Left renal cortex interstitium (tissue), 4 donors: Measurements from ENCODE around the gene NTRK3. TPM values are rescaled to one million over a fixed set of nuclear protein-coding genes. Genes with fewer than 3 reads are reported as not detected.

Experiments used
- DNase-seq, 4 donors: peaks; one replicate each; pipeline ENCODE4 v3.0.0-alpha.2; 2013; ENCODE audit warnings: low read depth in 4 of 4, low spot score in 2 of 4, missing footprints in 1 of 4
- polyA plus RNA-seq, 4 donors: library from polyadenylated mRNA; unstranded; fragments of 120-200 nt; gene quantifications; one replicate each; pipeline ENCODE4 v1.2.1, GENCODE V29; 2013; ENCODE audit not compliant: insufficient read length in 4 of 4

The NTRK3 gene
- polyA plus RNA-seq = 10 to 100 TPM; 10.9 to 16.6 (median 13.0) TPM

DNA sequence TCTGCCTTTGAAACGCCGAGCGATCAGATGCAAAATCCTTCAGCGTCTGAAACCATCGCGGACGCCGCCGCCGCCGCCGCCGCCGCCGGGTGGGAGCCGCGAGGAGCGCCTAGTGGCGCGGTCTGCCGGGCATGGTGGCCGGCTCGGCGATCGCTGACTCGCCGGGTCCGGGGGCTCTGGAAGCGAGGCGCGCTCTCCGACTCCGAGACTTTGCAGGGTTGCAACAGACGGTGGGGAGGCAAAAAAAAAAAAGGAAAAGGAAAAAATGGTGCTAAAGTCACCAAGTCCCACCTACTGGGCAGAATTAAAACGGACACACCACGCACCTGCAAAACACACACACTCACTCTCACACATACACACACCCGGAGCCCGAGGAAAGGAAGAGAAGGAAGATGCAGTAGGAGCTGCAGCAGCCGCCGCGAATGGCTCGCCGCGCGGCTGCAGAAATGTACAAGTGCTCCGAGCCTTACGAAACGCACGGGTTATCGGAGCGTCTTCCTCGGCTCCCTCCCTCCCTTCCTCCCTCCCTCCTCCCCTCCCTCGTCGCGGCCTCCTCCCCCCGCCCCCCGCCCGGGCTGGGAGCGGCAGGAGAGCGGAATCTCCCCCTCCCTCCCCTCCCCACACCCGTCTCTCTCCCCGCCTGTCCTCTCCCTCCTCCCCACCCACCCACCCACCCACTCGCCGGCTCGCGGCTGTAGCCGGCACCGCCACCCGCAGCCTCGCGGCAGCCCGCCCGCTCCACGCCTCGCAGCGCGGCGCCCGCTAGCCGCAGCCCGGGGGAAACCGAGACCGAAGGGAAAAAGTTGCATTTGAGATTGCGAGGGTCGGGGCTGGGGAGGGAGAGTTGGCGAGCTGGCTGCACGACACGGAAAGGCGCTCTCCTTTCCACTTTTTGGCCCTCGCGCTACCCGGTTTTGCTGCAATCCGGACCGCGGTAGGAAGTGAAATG lies at the start of gene NTRK3:
Gene NTRK3 (minus strand): TSS at position 461 of the 952 bp plus-strand sequence. CDS start 586 bp downstream, outside the sequence.
- DNase-seq = no peak

DNA sequence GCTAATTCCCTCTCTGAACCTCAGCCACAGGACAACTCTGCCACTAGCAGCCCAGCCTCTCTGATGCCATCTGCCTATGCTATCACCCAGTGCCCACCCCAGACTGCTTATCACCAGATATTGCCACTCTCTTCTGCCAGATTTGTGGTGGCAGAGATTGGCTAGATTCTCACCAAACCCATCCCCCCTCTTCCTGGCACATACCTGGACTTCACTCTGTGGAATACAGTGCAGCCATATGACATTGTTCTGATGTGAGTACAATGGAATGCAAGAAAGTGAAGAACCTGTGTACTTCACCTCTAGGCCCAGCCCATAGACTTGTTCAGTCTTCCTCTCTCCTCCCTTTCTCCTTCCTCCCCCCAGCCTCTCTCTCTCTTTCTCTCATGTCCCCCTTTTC lies 46.9 kb upstream of the NTRK3 start:
- DNase-seq = no peak

DNA sequence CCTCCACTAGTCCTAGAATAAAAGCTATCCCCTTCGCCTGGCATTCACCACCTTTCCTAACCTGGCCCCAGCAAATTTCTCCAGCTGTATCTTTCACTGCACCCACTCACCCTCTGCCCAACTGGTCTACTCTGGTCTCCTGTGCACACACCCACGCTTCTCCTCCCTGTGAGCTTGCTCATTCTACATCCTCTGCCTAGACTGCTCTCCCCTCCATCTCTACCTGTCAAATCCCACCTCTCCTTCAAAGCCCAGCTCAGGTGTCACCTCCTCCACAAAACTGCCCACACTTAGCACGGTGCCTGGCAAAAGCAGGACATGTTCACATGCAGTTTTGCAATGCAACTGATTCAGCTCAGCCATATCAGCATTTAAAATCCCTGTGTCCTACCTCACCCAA lies 45.8 kb upstream of the NTRK3 start:
- DNase-seq = no peak

DNA sequence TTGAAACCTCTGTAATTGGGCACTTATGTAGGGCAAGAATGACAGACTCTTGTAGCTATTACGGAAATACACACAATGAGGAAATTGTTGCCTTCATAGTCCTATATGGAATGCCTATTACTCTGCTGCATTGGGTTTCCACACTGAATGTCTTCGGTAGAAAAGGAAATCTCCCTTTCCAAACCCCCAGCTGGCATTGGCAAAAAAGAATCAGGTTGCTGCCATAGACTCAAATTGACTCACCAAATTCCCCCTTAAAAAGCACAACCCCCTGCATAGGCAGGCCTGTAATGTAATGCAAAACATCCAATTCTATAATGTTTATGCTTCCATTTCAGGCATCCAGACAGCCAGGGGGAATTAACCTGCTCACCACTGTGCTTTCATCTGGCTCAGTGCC lies 44.8 kb upstream of the NTRK3 start:
- no peak for DNase-seq

DNA sequence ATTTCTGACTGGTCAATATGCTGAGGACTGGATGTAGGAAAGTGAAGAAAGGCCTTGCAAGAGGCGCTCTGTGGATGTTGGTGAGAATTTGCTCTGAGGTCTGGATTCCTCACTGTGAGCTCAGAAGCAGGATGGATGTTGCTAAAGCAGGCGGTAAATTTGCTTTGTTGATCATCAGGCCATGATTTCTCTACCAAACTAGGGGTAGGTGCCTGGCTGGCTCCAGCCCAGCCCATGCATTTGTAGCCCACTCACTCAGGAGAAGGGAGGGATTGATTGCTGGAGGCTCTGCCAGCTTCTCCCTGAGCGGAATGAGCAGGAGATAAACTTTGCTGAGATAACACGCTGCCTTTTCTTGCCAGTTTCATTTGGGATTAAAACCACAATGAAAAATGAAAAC lies 44.3 kb upstream of the NTRK3 start:
- no peak for DNase-seq

DNA sequence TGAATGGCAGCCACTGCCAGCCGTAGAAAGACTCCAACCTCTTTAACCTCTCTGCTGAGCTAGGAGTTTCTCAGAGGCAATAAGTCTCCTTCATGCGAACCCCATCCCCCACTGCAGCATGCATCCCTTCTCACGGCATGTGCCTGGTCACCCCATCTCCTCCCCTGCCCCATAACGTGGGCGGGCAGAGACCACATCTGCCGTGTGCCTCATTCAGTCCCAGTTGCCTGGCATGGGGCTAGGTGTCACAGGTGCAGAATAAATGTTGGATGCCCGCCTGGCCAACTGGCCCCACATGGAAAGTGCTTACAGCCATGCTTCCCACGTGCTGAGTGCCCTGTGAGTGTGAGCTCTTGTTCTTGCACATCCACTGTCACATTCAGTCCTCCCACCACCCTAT lies 43.5 kb upstream of the NTRK3 start:
- DNase-seq = no peak

DNA sequence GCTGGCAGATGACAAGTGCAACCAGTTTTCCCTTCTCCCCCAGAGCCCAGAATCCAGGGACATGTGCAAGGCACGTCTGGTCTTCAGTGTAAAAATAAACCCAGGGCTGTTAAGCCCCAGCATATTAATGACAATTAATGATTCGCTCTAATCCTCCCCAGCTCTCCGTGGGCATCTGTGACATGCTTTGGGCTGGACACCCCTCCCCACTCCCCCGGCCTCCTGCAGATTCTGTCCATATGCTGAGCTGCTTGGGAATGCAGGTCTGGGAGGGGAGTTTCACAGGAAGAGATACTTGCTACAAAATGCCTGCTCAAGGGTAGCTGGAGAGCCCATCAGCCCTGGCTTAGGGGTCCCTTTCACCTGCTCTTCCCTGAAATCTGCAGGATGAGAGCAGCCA lies 43.0 kb upstream of the NTRK3 start:
- no peak for DNase-seq

DNA sequence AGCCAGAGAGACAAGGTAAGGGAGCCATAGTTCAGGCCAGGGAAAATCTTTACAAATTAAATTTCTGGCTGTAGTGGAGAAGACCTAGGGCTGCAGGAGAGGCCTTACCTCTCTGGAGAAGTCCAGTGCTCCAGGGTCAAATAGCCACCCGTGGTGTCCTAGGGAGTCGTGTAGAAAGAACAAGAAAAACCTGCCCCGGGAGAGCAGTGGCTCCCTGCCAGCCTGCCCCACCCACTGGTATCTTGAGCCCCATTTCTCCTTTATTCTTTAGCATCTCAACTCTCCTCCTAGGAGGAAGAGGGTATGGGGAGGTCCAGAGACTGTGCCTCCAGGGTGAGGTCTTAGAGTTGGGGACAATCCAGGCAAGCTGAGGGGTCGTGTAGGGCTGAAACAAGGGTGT lies 32.1 kb upstream of the NTRK3 start:
- no peak for DNase-seq

DNA sequence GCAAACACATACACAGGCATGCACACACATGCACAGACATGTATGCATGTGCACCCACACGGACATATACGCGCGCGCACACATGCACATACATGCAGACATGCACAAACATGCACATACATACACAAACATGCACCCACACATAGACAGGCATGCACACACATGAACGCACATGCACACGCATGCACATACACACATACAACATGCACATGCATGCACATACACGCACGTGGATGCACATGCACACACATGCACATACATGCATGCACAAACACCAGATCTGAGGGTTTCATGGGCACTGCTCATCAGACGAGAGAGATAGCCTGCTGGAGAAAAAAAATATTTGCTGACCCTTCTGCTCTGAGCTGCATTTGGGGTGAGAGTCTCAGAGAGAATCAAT lies 31.7 kb upstream of the NTRK3 start:
- no peak for DNase-seq

DNA sequence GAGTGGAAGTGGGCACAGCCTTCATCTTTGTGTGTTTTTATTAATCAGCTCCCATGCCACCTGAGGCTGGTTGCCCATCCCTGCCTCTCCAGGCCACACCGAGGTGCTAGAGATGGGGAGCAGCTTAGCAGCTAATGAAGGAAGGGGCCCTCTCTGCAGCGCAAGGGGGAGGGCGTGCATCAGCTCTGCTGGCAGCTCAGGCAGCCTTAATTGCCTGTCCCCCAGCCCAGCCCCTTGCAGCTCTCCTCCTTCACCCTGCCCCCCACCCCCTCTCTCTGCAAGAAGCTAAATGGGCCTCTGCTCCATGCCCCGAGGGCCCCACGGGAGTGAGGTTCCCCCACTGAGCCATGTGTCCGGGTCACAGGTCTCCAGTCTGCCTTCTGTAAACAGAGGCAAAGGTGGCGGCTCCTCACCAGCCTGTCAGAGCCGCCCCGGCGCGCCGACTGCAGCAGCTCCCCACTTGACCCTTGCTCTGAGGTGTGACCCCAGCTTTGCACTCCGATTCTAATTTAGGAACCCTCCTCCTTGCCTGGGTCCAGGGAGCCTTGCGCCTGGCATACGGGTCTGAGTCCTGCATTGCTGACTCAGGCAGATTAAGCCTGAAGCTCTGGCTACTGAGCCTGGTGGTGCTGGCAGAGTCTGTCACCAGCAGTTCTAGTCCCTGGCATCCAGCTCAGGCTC lies 27.9 kb upstream of the NTRK3 start:
- DNase-seq = no peak

DNA sequence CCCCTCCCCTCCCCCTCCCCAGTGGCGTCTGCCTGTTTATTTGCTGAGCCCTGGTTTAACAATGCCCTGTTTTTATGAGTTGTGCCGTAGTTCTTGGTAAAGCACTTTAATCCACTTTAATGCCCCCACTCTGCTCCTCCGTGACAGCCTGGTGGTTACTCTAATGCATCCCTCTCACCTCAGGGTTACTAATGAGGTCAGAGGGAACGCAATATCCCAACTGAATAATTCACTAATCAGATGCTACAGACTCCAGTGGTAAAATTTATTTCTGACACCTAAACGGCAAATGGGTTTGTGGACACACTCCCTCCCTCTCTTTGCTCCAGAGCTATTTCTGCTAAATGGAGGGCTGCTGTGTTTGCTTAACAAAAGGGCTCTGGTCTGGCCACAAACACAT lies 26.1 kb upstream of the NTRK3 start:
- DNase-seq = no peak

DNA sequence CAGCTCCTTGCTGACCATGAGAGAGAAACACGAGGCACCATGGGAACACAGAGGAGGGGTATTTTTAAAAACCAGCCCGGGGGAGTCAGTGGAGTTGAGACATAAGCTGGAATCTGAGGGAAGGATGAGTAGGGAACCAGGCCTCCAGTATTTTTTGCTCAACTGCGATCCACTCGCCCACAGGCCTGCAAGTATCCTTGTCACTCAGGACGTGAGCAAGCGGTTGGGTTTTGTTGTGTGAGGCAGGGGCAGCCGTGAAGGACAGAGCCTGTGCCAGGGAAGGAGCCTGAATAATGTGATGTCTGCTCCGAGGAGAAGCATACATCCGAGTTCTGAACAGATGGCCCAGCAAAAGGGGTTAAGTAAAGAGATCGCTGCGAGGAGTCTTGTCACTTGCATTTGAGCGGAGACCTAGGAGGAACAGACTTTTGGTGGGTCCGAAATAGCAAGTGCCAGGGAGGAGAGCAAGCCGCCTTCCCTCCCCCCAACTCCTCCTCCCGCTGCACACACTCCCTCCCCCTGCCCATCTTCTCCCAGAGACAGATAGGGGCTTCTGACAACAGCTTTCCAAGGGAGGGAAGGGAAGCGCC lies 20.4 kb upstream of the NTRK3 start:
- no peak for DNase-seq

DNA sequence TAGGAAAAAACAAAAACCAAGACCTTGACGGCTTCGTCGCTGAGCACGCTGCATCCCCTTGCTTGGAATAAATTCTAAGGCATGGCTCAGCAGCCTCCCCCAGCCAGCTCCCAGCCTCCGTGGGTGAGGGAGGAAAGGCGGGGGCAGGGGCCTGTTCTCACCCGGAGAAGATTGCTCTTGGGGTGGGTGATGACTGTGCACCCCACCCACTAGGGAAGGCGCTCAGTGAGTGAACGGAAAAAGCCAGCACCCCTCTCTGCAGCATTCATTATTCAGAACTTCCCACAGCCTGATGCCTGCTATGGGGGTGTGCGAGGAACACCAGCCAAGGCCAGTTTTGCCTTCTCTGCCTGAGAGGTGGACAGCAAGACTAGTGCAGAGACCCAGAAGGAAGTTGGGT lies 19.3 kb upstream of the NTRK3 start:
- no peak for DNase-seq

DNA sequence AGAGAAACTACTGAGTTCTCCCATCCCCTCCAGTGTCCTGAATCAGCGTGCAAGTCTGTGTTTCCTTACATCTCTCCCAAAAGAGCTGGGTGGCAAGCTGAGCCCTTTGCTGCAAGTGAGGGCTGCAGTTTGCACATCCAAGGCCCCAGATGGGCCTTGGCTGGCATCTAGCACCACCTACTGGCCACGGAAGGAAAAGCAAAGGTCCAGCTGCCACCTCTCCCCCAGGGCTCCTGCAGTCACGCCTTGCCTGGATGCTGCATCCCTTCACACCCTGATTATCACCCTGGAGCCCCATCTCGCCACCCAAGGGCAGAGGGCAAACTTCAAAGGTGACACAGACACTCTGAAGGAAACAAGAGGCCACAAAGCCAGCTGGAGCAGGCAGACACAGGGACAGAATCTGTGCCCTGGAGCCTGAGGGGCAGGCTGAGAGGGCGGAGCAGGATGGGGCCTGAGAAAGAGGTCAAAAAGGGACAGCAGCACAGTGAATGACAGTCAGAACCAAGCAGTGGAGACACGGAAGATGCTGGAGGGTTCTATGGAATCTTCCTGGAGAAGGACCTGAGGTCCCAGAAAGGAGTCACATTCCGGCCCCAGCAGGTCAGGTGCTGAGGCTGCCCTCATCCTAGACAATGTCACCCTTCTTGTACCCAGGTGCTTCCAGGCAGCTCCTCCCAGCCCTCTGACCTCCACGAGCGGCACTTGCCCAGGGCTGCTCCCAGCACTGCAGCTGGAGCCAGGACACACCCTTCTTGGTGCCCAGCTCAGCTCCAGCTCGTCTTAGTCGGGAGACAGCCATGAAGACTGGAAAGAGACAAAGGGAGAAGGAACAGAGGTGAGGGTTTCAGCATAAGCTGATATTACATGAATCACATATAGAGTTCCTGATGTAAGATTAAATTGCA lies 18.3 kb upstream of the NTRK3 start:
- DNase-seq = no peak

DNA sequence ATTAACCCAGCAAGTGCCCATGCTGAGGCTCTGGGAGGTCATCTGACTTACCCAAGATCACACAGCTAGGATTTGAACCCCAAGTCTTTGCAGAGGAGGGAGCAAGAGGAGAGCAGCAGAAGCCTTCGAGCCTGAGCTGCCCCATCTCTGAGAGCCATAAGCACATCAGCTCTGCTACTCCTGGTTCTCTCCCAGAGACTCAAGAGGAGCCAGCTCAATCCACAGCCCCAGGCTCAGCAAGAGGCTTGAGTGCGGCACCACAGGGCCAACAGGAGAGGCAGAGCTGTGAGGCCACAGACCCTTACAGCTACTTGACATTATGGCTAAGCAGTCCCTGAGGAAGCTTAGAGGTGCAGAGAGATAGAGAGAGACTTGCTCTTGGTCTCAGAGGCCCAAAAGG lies 15.9 kb upstream of the NTRK3 start:
- no peak for DNase-seq

DNA sequence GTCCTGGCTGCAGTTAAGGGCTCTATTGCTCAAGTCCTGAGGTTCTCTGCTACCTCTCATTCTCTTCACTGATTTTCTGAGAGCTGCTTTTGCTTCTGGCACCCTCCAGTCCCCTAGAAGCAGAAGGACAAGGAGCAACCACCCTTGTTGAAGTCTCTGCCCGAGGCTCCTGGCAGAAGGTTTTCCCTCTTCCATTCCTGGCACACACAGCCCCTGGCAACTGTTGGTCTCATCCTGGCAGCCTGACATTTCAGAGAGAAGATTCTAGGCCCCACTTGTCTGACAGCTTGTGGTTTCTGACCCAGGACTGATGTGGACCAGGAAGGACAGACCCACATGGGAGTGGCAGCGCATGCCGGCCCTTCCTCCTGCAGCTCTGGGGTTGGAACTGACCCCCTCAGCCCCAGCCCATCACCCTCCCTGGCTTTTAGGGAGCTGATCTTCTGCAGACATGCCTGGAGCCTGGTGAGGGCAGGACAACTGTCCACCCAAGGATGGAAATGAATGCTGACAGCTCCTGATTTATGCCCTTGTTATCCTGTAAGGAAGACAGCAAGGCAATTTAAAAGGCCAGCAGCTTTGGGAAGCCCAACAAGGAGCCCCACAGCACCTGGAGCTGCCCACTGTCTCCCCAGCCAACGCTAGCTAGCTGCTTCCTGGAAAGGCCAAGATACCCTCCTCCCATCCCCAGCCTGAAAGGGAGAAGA lies 13.0 kb upstream of the NTRK3 start:
- DNase-seq = no peak

DNA sequence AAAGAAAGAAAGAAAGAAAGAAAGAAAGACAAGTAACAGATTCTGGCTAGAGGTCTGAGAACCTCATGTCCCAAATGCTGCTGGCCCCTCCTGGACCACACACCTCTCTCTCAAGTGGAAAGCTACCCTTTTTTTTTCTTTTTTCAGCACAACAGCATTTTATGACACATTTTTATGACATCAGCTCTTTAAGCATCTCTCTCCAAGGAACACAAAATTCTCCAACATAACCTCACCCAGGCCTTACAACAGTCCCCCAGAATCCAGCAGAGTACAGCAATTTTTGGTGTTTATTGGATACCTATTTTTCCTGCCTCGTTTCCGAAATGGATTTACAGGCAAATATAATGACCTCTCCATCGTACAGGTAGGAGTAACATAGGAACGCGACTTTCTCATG lies 11.2 kb upstream of the NTRK3 start:
- DNase-seq = no peak

DNA sequence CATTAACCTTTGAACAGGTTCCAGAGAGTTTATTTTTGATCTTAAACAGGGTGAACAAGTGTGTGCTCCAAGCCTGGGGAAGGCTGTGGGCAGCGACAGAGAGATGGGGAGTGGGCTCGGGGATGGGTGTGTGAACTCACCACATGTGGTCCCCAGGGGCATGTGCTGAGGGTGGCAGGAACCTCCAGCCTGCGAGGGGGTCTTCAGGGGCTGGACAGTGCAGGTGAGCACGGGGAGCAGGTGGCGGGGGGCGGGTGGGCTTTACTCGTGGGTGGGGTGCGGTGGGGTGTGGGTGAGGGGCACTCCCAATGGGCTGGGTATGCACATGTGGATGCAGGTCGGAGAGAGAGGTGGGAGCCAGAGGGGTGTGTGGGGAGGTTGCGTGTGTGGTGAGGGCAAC lies 9.6 kb upstream of the NTRK3 start:
- no peak for DNase-seq

DNA sequence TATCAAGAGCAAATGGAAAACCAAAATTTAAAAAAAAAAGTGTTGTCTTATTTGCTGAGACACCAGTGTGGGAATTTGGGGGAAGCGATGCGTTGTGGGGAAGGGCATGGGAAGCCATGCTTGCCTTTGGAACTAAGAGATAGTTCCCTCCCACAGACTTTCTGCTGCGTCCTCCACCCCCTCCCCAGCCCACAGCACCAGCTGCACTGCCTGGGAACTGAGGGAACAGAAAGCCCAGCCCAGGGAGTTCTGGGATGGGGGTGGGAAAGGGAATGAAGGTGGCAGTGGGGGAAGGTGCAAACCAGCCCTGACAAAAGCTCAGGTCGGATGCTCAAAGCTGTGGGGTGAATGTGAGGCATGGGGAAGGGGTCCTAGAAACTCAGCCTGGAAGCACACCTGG lies 8.1 kb upstream of the NTRK3 start:
- DNase-seq = no peak

DNA sequence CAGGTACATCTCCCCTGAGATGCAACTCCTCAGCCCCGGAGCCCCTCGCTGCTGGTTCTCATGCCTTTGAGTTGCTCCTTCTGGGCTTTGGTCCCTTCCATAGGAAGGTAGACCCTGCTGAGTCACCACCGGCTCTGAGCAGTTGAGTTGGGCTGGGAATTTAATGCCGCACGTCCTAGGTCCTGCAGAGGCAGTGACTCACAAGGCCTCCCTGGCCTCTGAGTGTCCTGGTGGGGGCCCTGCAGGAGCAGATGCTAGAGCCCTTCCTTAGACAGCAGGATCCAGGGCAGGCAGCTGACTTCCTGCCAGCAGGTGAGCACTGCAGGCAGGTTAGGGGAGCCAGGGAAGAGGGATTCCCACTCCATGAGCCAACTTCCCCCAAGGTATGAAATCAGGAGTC lies 5.5 kb upstream of the NTRK3 start:
- DNase-seq = no peak
